Adrenal gland (tissue), 12 donors: ENCODE results near the gene PRKRIP1. TPM values are rescaled to one million over a fixed set of nuclear protein-coding genes. Genes with fewer than 3 reads are reported as not detected.

Experiments
- DNase-seq, 7 donors: peaks; one replicate each; pipeline ENCODE4 v3.0.0-alpha.2; 2019 to 2020
- H3K27ac ChIP-seq, 5 donors: fragments of 200-600 bp; sonication (generic) in 4 of 5; 1 replicate in 3 of 5; 2 replicates in 2 of 5; pipeline versions ENCODE4 v1.5.1 to v1.8.0; 2016 to 2020; ENCODE audit warnings: mild to moderate bottlenecking in 1 of 5
- H3K27me3 ChIP-seq: fragments of 200-600 bp; 2 replicates; pipeline ENCODE4 v1.8.0; 2021
- H3K36me3 ChIP-seq, 2 donors: fragments of 200-600 bp; replicated peaks in 1 of 2; 1 replicate in 1 of 2; 2 replicates in 1 of 2; pipeline versions ENCODE4 v1.5.1 to v1.8.0; 2018 to 2022
- H3K4me1 ChIP-seq, 2 donors: fragments of 200-600 bp; replicated peaks in 1 of 2; 1 replicate in 1 of 2; 2 replicates in 1 of 2; pipeline versions ENCODE4 v1.5.1 to v1.8.0; 2018 to 2021
- H3K4me3 ChIP-seq, 4 donors: fragments of 200-600 bp; sonication (generic) in 3 of 4; one replicate each; pipeline ENCODE4 v1.5.1; 2016 to 2018
- H3K9me3 ChIP-seq, 3 donors: fragments of 200-600 bp; sonication (generic) in 1 of 3; replicated peaks in 1 of 3; 1 replicate in 2 of 3; 2 replicates in 1 of 3; pipeline versions ENCODE4 v1.5.1 to v1.8.0; 2016 to 2021
- CTCF ChIP-seq, 6 experiments: fragments of 450-650 bp in 4 of 6; fragments of 200-600 bp in 2 of 6; sonication (generic) in 1 of 6; IDR thresholded peaks; 1 replicate in 5 of 6; 2 replicates in 1 of 6; pipeline versions ENCODE4 v1.5.1 to v1.8.0; 2016 to 2021; ENCODE audit warnings: antibody characterized with exemption in 6 of 6, mild to moderate bottlenecking in 2 of 6, moderate library complexity in 1 of 6
- POLR2A ChIP-seq, 2 donors: fragments of 450-650 bp; IDR thresholded peaks; one replicate each; pipeline ENCODE4 v1.6.1; 2017; ENCODE audit warnings: antibody characterized with exemption in 2 of 2, mild to moderate bottlenecking in 2 of 2, moderate library complexity in 1 of 2
- WGBS, 4 donors: extraction: QIAGEN DNeasy Blood & Tissue Kit in 2 of 4; methylation state at CpG; one replicate each; pipeline versions ENCODE4 v1.1.5 to v1.1.7; 2013 to 2017; 5-methylcytosine and 5-hydroxymethylcytosine counted together
- intact Hi-C, 2 donors: fragments of 100-400 bp; cut with DNase I; formaldehyde crosslinking; loops; one replicate each; pipeline versions ENCODE4 v1.14.1 to v1.15.0; 2022 to 2023
- polyA plus RNA-seq, 3 donors: library from polyadenylated mRNA; stranded (reverse); fragments of 200-250 nt in 2 of 3; fragments of 350-450 nt in 1 of 3; fragmentation: Illumina TruSeq in 1 of 3; extraction: RNeasy Lipid Tissue Mini Kit (QIAGEN cat#74804) in 1 of 3; gene quantifications; one replicate each; pipeline ENCODE4 v1.2.3, GENCODE V29; 2013 to 2014
- total RNA-seq, 9 donors: library from RNA; depleted of rRNA in 4 of 9; stranded (reverse); fragments of >200 nt in 4 of 9; fragments of 120-200 nt in 1 of 9; fragmentation: NEBNext Ultra II Directional in 1 of 9; extraction: Animal tissue kit (Norgen Biotek cat#: 25700) in 1 of 9; gene quantifications; one replicate each; pipeline versions ENCODE4 v1.1.0 to v1.2.4, GENCODE V29; 2013 to 2023
- donor health status: healthy with polysubstance abuse.
- donor health status: Bipolar disorder and iron deficiency.
- donor health status: DM: yes; HTN: yes; CAD: no.
- donor health status: DM: no; HTN: no; CAD: no.
- donor health status: DM: no; HTN: no; CAD: no.
- donor health status: DM: yes; HTN: yes; CAD: no.

The PRKRIP1 gene
- total and polyA plus RNA-seq, 12 donors: 19.4 to 114 (median 31.1) TPM

- H3K9me3 ChIP-seq: no peaks in the 10 kb centered on the region
- peak overlapping the region; percentile 69 to 92 (median 86) for H3K27ac ChIP-seq
- H3K36me3 ChIP-seq: peaks cover 0 to 19% of the 10 kb centered on the region in 2 donors
- TF ChIP-seq POLR2A (IDR thresholded peaks at IDR 0.05) (no peak), CTCF (IDR thresholded peaks at IDR 0.05) (no peak)
- peaks cover 7 to 10% of the 10 kb centered on the region in 2 donors for H3K4me1 ChIP-seq
- DNase-seq: peak in 2 of 7 donors; percentile 27 to 30
- intact Hi-C loops: no loop called here
- WGBS, 4 donors: 5 to 10% (median 8%) methylated on average over 9 of the region's 9 CpGs
- no peaks in the 10 kb centered on the region for H3K27me3 ChIP-seq
- peak overlapping the region in 2 of 4 donors; percentile 68 to 80 for H3K4me3 ChIP-seq
Measured at GRCh38 chr7:102395592-102395872, 631 bp upstream of the PRKRIP1 start.

- Histone ChIP-seq H3K4me1 (peaks cover 7 to 10% of the 10 kb centered on the region in 2 donors), H3K4me3 (peak overlapping the region; percentile 57 to 80 (median 70)), H3K9me3 (no peaks in the 10 kb centered on the region), H3K36me3 (peaks cover 0 to 31% of the 10 kb centered on the region in 2 donors), H3K27me3 (no peaks in the 10 kb centered on the region), H3K27ac (peak overlapping the region in 4 of 5 donors; percentile 85 to 92 (median 86))
- intact Hi-C loops: no loop called here
- DNase-seq: no peak
- TF ChIP-seq CTCF (IDR thresholded peaks at IDR 0.05) (no peak), POLR2A (IDR thresholded peaks at IDR 0.05) (no peak)
- 0 to 3% (median 1%) methylated on average over 12 of the region's 12 CpGs for WGBS, 4 donors
Measured at GRCh38 chr7:102396710-102397019, 502 bp downstream of the PRKRIP1 start.

- Histone ChIP-seq H3K27ac (no peak overlapping the region), H3K4me1 (peaks cover 11% of the 10 kb centered on the region in 2 donors), H3K9me3 (no peaks in the 10 kb centered on the region), H3K4me3 (no peak overlapping the region), H3K27me3 (no peaks in the 10 kb centered on the region), H3K36me3 (peaks cover 0 to 50% of the 10 kb centered on the region in 2 donors)
- TF ChIP-seq CTCF (IDR thresholded peaks at IDR 0.05): no peak
- no peak for TF ChIP-seq POLR2A (IDR thresholded peaks at IDR 0.05)
- peak in 1 of 7 donors; percentile 10 for DNase-seq
- WGBS, 4 donors: 89 to 96% (median 94%) methylated on average over 8 of the region's 8 CpGs
- intact Hi-C loops: no loop called here
Measured at GRCh38 chr7:102398543-102398942, 2.4 kb downstream of the PRKRIP1 start.

- peaks cover 0 to 67% of the 10 kb centered on the region in 2 donors for H3K36me3 ChIP-seq
- H3K9me3 ChIP-seq: no peaks in the 10 kb centered on the region
- no peaks in the 10 kb centered on the region for H3K27me3 ChIP-seq
- WGBS, 4 donors: 80 to 92% (median 86%) methylated on average over 5 of the region's 5 CpGs
- no peak overlapping the region for H3K27ac ChIP-seq
- TF ChIP-seq CTCF (IDR thresholded peaks at IDR 0.05) (no peak), POLR2A (IDR thresholded peaks at IDR 0.05) (no peak)
- intact Hi-C loops: no loop called here
- H3K4me1 ChIP-seq: peaks cover 12 to 19% of the 10 kb centered on the region in 2 donors
- DNase-seq: peak in 1 of 7 donors; percentile 1
- H3K4me3 ChIP-seq: no peak overlapping the region
Measured at GRCh38 chr7:102400360-102400759, 4.2 kb downstream of the PRKRIP1 start.
